WTC11 (cell line): ENCODE measurements around the gene LRMDA. TPM values are rescaled to one million over a fixed set of nuclear protein-coding genes. Genes with fewer than 3 reads are reported as not detected.

Source experiments
- ATAC-seq: fragments of 200-7000 bp; cut with Tn5 transposase; 2 replicates; pipeline ENCODE4 v1.10.0; 2021; ENCODE audit warnings: mild to moderate bottlenecking, moderate library complexity
- CTCF ChIA-PET: fragments of 300-600 bp; sonication (Branson Sonifier 250); formaldehyde crosslinking; loops from one replicate; lab custom pipeline; 2021; ENCODE audit warnings: antibody characterized with exemption; lab: Charles Lee
- POLR2A ChIA-PET: fragments of 350-600 bp; sonication (Branson Sonifier 250); formaldehyde crosslinking; loops from one replicate; lab custom pipeline; 2021; ENCODE audit warnings: antibody characterized with exemption; lab: Charles Lee
- DNase-seq: peaks from one replicate; pipeline ENCODE4 v3.0.0; 2021; ENCODE audit warnings: low spot score
- H3K27ac Mint-ChIP-seq: 2 replicates; pipeline ENCODE4 v1.8.0; 2021; ENCODE audit warnings: mixed read lengths
- H3K27me3 Mint-ChIP-seq: 2 replicates; pipeline ENCODE4 v1.8.0; 2021; ENCODE audit warnings: low read depth, mild to moderate bottlenecking, moderate library complexity, mixed read lengths
- H3K36me3 Mint-ChIP-seq: 2 replicates; pipeline ENCODE4 v1.8.0; 2021; ENCODE audit warnings: mixed read lengths
- H3K4me1 Mint-ChIP-seq: 2 replicates; pipeline ENCODE4 v1.8.0; 2022; ENCODE audit warnings: mixed read lengths
- H3K4me3 Mint-ChIP-seq: 2 replicates; pipeline ENCODE4 v1.8.0; 2021; ENCODE audit warnings: mild to moderate bottlenecking, moderate library complexity, mixed read lengths
- H3K9me3 Mint-ChIP-seq: 2 replicates; pipeline ENCODE4 v1.8.0; 2021; ENCODE audit warnings: mixed read lengths
- CBFB ChIP-seq: sonication (generic); formaldehyde crosslinking; IDR thresholded peaks from 2 replicates; pipeline ENCODE4 v1.8.1; 2022; ENCODE audit warnings: mild to moderate bottlenecking, low read depth, missing genetic modification reagents
- CREM ChIP-seq: sonication (generic); formaldehyde crosslinking; IDR thresholded peaks from 2 replicates; pipeline ENCODE4 v1.8.1; 2022; ENCODE audit warnings: mild to moderate bottlenecking, missing genetic modification reagents, moderate library complexity
- ELF4 ChIP-seq: sonication (generic); formaldehyde crosslinking; IDR thresholded peaks from 2 replicates; pipeline ENCODE4 v1.8.1; 2022; ENCODE audit warnings: low read depth, mild to moderate bottlenecking, moderate library complexity, missing genetic modification reagents
- FOXJ3 ChIP-seq: sonication (generic); formaldehyde crosslinking; IDR thresholded peaks from 2 replicates; pipeline ENCODE4 v1.9.0; 2021; ENCODE audit warnings: missing genetic modification reagents, mild to moderate bottlenecking, borderline replicate concordance
- GABPB1 ChIP-seq: sonication (generic); formaldehyde crosslinking; IDR thresholded peaks from 2 replicates; pipeline ENCODE4 v1.8.1; 2023; ENCODE audit warnings: mild to moderate bottlenecking, missing genetic modification reagents
- GRHL2 ChIP-seq: fragments of 250-450 bp; sonication (Bioruptor Pico); IDR thresholded peaks from 2 replicates; pipeline ENCODE4 v1.8.0; 2022; ENCODE audit warnings: mild to moderate bottlenecking, moderate library complexity; ENCODE audit not compliant: insufficient replicate concordance, severe bottlenecking
- GTF2I ChIP-seq: fragments of 250-450 bp; sonication (Bioruptor Pico); conservative IDR thresholded peaks from 2 replicates; pipeline ENCODE4 v1.4.0; 2021; ENCODE audit warnings: mild to moderate bottlenecking
- NFE2L1 ChIP-seq: sonication (generic); formaldehyde crosslinking; IDR thresholded peaks from 2 replicates; pipeline ENCODE4 v1.8.1; 2023; ENCODE audit warnings: missing genetic modification reagents
- RELA ChIP-seq: sonication (generic); formaldehyde crosslinking; IDR thresholded peaks from 2 replicates; pipeline ENCODE4 v1.8.1; 2022; ENCODE audit warnings: missing genetic modification reagents, mild to moderate bottlenecking, borderline replicate concordance
- SMAD4 ChIP-seq: sonication (generic); formaldehyde crosslinking; IDR thresholded peaks from 2 replicates; pipeline ENCODE4 v1.8.0; 2022; ENCODE audit warnings: mild to moderate bottlenecking, missing genetic modification reagents
- SOX15 ChIP-seq: fragments of 250-450 bp; sonication (Bioruptor Pico); IDR thresholded peaks from 2 replicates; pipeline ENCODE4 v1.9.0; 2021; ENCODE audit warnings: mild to moderate bottlenecking
- SP1 ChIP-seq: sonication (generic); formaldehyde crosslinking; conservative IDR thresholded peaks from 2 replicates; pipeline ENCODE4 v1.8.1; 2022; ENCODE audit warnings: missing genetic modification reagents
- ZBTB21 ChIP-seq: sonication (generic); formaldehyde crosslinking; IDR thresholded peaks from 2 replicates; pipeline ENCODE4 v1.8.1; 2023; ENCODE audit warnings: mild to moderate bottlenecking, missing genetic modification reagents, borderline replicate concordance
- total RNA-seq: library from RNA; stranded (reverse); gene quantifications from 3 replicates; pipeline ENCODE4 v1.2.3, GENCODE V29; 2021
- TF ChIP-seq, protein P1 (sequence below): fragments of 250-450 bp; sonication (Bioruptor Pico); IDR thresholded peaks from 2 replicates; pipeline ENCODE4 v2.1.2; 2022; ENCODE audit warnings: mild to moderate bottlenecking, moderate library complexity
- TF ChIP-seq, protein P2 (sequence below): sonication (generic); formaldehyde crosslinking; IDR thresholded peaks from 2 replicates; pipeline ENCODE4 v1.8.1; 2022; ENCODE audit warnings: low read depth, missing genetic modification reagents, borderline replicate concordance
- TF ChIP-seq, protein P3 (sequence below): sonication (generic); formaldehyde crosslinking; IDR thresholded peaks from 2 replicates; pipeline ENCODE4 v1.8.1; 2023; ENCODE audit warnings: mild to moderate bottlenecking, missing genetic modification reagents
- TF ChIP-seq, protein P4 (sequence below): sonication (generic); formaldehyde crosslinking; IDR thresholded peaks from 2 replicates; pipeline ENCODE4 v1.8.1; 2022; ENCODE audit warnings: missing genetic modification reagents, borderline replicate concordance
- TF ChIP-seq, protein P5 (sequence below): fragments of 250-450 bp; sonication (Bioruptor Pico); IDR thresholded peaks from 2 replicates; pipeline ENCODE4 v1.9.0; 2021; ENCODE audit warnings: moderate library complexity, mild to moderate bottlenecking, inconsistent platforms, borderline replicate concordance
- TF ChIP-seq, protein P6 (sequence below): sonication (generic); formaldehyde crosslinking; IDR thresholded peaks from 2 replicates; pipeline ENCODE4 v1.8.1; 2023; ENCODE audit warnings: mild to moderate bottlenecking, missing genetic modification reagents, borderline replicate concordance
- TF ChIP-seq, protein P7 (sequence below): sonication (generic); formaldehyde crosslinking; IDR thresholded peaks from 2 replicates; pipeline ENCODE4 v1.8.0; 2022; ENCODE audit warnings: mild to moderate bottlenecking, missing genetic modification reagents

LRMDA gene
- total RNA-seq, 1 experiment from 2014 or later: 0.92 TPM

DNA sequence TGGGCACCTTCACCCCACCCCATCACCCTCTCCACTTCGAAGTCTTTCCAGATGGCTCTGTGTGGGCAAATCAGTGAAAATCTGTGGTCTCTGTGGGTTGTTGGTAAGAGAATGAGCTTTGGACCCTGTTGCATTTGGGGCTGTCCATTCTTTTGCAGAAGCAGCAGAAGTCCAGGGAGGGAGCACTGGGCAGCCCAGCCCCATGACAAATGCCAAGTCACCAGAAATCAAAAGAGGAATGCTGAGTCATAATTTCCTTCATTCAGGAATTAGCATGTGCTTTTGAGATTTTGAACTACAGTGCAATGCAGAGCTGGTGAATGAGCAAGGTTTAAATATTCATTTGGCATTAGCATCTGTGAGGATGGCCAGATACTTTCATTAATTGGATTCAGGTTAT lies 556.2 kb downstream of the LRMDA start (continued):
- TF ChIP-seq, protein P1, sequence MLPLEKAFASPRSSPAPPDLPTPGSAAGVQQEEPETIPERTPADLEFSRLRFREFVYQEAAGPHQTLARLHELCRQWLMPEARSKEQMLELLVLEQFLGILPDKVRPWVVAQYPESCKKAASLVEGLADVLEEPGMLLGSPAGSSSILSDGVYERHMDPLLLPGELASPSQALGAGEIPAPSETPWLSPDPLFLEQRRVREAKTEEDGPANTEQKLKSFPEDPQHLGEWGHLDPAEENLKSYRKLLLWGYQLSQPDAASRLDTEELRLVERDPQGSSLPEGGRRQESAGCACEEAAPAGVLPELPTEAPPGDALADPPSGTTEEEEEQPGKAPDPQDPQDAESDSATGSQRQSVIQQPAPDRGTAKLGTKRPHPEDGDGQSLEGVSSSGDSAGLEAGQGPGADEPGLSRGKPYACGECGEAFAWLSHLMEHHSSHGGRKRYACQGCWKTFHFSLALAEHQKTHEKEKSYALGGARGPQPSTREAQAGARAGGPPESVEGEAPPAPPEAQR (CRISPR knock-in tag): no peak
- TF ChIP-seq GABPB1 (CRISPR knock-in tag): no peak
- TF ChIP-seq GTF2I (CRISPR knock-in tag): no peak

DNA sequence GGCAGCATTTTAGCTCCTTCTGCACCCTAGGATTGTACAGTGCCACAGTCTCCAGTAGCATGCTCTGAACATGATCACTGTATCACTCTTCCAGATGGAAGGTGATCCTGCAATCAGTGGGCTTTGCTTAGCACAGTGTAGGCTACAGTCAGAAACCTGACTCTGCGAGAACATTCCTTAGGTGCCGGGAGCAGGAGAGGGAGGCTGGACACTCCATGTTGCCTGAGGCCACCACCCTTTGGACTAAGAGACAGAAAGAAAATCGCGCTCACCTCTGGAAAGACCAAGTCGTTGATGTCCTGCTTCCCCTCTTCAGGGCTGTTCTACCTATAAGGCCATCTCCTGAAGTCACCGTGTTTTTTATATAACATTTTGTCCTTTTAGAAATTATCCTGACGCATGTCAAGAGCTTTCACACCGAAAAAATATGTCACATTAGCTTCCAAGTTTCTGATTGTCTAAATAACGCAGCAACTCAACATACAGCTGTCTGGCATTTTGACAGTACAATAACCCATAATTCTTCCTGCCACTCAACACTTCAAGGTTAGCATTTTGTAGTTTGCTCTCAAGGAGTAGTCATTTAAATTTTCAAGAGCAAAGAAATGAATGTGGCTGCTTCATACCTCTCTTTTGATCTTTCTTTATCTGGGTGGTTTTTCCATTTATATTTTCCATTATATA lies 563.1 kb downstream of the LRMDA start:
- H3K9me3 Mint-ChIP-seq: no peaks in the 10 kb centered on the region
- H3K27me3 Mint-ChIP-seq: no peaks in the 10 kb centered on the region; the same call in 1 of the 2 replicates
- no peak overlapping the region for H3K4me3 Mint-ChIP-seq
- TF ChIP-seq, protein P2, sequence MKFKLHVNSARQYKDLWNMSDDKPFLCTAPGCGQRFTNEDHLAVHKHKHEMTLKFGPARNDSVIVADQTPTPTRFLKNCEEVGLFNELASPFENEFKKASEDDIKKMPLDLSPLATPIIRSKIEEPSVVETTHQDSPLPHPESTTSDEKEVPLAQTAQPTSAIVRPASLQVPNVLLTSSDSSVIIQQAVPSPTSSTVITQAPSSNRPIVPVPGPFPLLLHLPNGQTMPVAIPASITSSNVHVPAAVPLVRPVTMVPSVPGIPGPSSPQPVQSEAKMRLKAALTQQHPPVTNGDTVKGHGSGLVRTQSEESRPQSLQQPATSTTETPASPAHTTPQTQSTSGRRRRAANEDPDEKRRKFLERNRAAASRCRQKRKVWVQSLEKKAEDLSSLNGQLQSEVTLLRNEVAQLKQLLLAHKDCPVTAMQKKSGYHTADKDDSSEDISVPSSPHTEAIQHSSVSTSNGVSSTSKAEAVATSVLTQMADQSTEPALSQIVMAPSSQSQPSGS (CRISPR knock-in tag): no peak
- no peak for TF ChIP-seq NFE2L1 (CRISPR knock-in tag)
- no peak for TF ChIP-seq ZBTB21 (CRISPR knock-in tag)
- TF ChIP-seq RELA (CRISPR knock-in tag): no peak
- TF ChIP-seq CBFB: no peak
- no peak for TF ChIP-seq FOXJ3
- TF ChIP-seq SOX15 (CRISPR knock-in tag): no peak
- TF ChIP-seq GRHL2 (CRISPR knock-in tag): no peak
- TF ChIP-seq, protein P3, sequence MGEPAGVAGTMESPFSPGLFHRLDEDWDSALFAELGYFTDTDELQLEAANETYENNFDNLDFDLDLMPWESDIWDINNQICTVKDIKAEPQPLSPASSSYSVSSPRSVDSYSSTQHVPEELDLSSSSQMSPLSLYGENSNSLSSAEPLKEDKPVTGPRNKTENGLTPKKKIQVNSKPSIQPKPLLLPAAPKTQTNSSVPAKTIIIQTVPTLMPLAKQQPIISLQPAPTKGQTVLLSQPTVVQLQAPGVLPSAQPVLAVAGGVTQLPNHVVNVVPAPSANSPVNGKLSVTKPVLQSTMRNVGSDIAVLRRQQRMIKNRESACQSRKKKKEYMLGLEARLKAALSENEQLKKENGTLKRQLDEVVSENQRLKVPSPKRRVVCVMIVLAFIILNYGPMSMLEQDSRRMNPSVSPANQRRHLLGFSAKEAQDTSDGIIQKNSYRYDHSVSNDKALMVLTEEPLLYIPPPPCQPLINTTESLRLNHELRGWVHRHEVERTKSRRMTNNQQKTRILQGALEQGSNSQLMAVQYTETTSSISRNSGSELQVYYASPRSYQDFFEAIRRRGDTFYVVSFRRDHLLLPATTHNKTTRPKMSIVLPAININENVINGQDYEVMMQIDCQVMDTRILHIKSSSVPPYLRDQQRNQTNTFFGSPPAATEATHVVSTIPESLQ (CRISPR knock-in tag): no peak
- no peak for TF ChIP-seq ELF4 (CRISPR knock-in tag)
- TF ChIP-seq, protein P4, sequence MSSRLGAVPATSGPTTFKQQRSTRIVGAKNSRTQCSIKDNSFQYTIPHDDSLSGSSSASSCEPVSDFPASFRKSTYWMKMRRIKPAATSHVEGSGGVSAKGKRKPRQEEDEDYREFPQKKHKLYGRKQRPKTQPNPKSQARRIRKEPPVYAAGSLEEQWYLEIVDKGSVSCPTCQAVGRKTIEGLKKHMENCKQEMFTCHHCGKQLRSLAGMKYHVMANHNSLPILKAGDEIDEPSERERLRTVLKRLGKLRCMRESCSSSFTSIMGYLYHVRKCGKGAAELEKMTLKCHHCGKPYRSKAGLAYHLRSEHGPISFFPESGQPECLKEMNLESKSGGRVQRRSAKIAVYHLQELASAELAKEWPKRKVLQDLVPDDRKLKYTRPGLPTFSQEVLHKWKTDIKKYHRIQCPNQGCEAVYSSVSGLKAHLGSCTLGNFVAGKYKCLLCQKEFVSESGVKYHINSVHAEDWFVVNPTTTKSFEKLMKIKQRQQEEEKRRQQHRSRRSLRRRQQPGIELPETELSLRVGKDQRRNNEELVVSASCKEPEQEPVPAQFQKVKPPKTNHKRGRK (CRISPR knock-in tag): no peak
- TF ChIP-seq CREM (CRISPR knock-in tag): no peak
- ATAC-seq: no peak
- H3K36me3 Mint-ChIP-seq: no peaks in the 10 kb centered on the region
- no peak overlapping the region for H3K27ac Mint-ChIP-seq
- no peak for DNase-seq
- POLR2A ChIA-PET: no interaction called here
- CTCF ChIA-PET: no interaction called here
- no peaks in the 10 kb centered on the region for H3K4me1 Mint-ChIP-seq

DNA sequence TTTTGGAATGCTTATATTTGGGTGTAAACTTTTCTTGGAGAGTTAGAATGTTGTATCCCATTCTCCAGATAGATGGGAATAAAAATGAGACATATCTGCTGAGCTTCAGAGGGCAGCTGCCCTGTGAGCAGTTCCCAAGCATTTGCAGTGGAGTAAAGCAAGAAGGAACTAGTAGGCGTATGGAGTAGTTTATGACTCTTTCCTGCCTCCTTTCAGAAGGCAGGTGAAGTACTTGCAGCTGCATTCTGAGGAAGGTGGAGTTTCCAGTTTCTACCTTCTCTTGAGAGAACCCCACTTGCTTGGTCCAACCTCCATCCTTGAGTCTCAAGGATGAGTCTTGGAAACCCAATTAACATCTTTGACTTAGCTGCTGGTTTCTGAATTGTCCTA lies 563.6 kb downstream of the LRMDA start:
- no peak overlapping the region for H3K27ac Mint-ChIP-seq
- ChIA-PET POLR2A (no interaction called here), CTCF (no interaction called here)
- no peaks in the 10 kb centered on the region for H3K9me3 Mint-ChIP-seq
- DNase-seq (no peak), ATAC-seq (no peak)
- no peaks in the 10 kb centered on the region for H3K4me1 Mint-ChIP-seq
- H3K4me3 Mint-ChIP-seq: no peak overlapping the region
- H3K36me3 Mint-ChIP-seq: no peaks in the 10 kb centered on the region
- H3K27me3 Mint-ChIP-seq: no peaks in the 10 kb centered on the region; the same call in 1 of the 2 replicates
- TF ChIP-seq, protein P5, sequence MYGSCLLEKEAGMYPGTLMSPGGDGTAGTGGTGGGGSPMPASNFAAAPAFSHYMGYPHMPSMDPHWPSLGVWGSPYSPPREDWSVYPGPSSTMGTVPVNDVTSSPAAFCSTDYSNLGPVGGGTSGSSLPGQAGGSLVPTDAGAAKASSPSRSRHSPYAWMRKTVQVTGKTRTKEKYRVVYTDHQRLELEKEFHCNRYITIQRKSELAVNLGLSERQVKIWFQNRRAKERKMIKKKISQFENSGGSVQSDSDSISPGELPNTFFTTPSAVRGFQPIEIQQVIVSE (CRISPR knock-in tag): no peak
- TF ChIP-seq SP1 (no peak), SMAD4 (CRISPR knock-in tag) (no peak)
- TF ChIP-seq, protein P6, sequence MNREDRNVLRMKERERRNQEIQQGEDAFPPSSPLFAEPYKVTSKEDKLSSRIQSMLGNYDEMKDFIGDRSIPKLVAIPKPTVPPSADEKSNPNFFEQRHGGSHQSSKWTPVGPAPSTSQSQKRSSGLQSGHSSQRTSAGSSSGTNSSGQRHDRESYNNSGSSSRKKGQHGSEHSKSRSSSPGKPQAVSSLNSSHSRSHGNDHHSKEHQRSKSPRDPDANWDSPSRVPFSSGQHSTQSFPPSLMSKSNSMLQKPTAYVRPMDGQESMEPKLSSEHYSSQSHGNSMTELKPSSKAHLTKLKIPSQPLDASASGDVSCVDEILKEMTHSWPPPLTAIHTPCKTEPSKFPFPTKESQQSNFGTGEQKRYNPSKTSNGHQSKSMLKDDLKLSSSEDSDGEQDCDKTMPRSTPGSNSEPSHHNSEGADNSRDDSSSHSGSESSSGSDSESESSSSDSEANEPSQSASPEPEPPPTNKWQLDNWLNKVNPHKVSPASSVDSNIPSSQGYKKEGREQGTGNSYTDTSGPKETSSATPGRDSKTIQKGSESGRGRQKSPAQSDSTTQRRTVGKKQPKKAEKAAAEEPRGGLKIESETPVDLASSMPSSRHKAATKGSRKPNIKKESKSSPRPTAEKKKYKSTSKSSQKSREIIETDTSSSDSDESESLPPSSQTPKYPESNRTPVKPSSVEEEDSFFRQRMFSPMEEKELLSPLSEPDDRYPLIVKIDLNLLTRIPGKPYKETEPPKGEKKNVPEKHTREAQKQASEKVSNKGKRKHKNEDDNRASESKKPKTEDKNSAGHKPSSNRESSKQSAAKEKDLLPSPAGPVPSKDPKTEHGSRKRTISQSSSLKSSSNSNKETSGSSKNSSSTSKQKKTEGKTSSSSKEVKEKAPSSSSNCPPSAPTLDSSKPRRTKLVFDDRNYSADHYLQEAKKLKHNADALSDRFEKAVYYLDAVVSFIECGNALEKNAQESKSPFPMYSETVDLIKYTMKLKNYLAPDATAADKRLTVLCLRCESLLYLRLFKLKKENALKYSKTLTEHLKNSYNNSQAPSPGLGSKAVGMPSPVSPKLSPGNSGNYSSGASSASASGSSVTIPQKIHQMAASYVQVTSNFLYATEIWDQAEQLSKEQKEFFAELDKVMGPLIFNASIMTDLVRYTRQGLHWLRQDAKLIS: no peak
- TF ChIP-seq, protein P7, sequence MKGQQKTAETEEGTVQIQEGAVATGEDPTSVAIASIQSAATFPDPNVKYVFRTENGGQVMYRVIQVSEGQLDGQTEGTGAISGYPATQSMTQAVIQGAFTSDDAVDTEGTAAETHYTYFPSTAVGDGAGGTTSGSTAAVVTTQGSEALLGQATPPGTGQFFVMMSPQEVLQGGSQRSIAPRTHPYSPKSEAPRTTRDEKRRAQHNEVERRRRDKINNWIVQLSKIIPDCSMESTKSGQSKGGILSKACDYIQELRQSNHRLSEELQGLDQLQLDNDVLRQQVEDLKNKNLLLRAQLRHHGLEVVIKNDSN (CRISPR knock-in tag): no peak
